ENCODE data around the gene CAVIN2.

Gene CAVIN2

GRCh38 chr2:191881982-191882816 is 35.3 kb upstream of the CAVIN2 start:
- H3K4me1 ChIP-seq (ENCODE audit: control insufficient read depth, insufficient read depth, low read length), result peaks cover 9% of the 10 kb centered on the region

GRCh38 chr2:191878548-191879279 is 31.8 kb upstream of the CAVIN2 start:
- no peaks in the 10 kb centered on the region for H3K27me3 ChIP-seq (ENCODE audit: control insufficient read depth in 1 of 2, insufficient read depth in 2 of 2, low read length in 2 of 2)
- H3K9me3 ChIP-seq (ENCODE audit: control insufficient read depth in 2 of 2, low read length in 2 of 2), result no peaks in the 10 kb centered on the region
- H3K36me3 ChIP-seq (ENCODE audit: control insufficient read depth in 2 of 2, insufficient read depth in 2 of 2, low read length in 2 of 2), result no peaks in the 10 kb centered on the region
- H3K4me3 ChIP-seq (ENCODE audit: low read length in 2 of 2), result no peak overlapping the region
- no peak overlapping the region for H3K27ac ChIP-seq (ENCODE audit: low read length)
- H3K4me1 ChIP-seq (ENCODE audit: control insufficient read depth, insufficient read depth, low read length), result peaks cover 7% of the 10 kb centered on the region
- no peak overlapping the region for H3K9ac ChIP-seq (ENCODE audit: low read length in 2 of 2)

More at GRCh38 chr2:191881982-191882816, 35.3 kb upstream of the CAVIN2 start:
- H3K36me3 ChIP-seq (ENCODE audit: control insufficient read depth in 2 of 2, insufficient read depth in 2 of 2, low read length in 2 of 2), result no peaks in the 10 kb centered on the region
- no peaks in the 10 kb centered on the region for H3K9me3 ChIP-seq (ENCODE audit: control insufficient read depth in 2 of 2, low read length in 2 of 2)
- no peak overlapping the region for H3K4me3 ChIP-seq (ENCODE audit: low read length in 2 of 2)
- no peak overlapping the region for H3K27ac ChIP-seq (ENCODE audit: low read length)
- H3K27me3 ChIP-seq (ENCODE audit: control insufficient read depth in 1 of 2, insufficient read depth in 2 of 2, low read length in 2 of 2), result no peaks in the 10 kb centered on the region
- H3K9ac ChIP-seq (ENCODE audit: low read length in 2 of 2), result no peak overlapping the region

GRCh38 chr2:191877875-191878274 is 31.0 kb upstream of the CAVIN2 start:
- Histone ChIP-seq H3K27ac (ENCODE audit: low read length) (no peak overlapping the region), H3K27me3 (ENCODE audit: control insufficient read depth in 1 of 2, insufficient read depth in 2 of 2, low read length in 2 of 2) (no peaks in the 10 kb centered on the region), H3K4me3 (ENCODE audit: low read length in 2 of 2) (no peak overlapping the region), H3K36me3 (ENCODE audit: control insufficient read depth in 2 of 2, insufficient read depth in 2 of 2, low read length in 2 of 2) (no peaks in the 10 kb centered on the region), H3K9me3 (ENCODE audit: control insufficient read depth in 2 of 2, low read length in 2 of 2) (no peaks in the 10 kb centered on the region), H3K4me1 (ENCODE audit: control insufficient read depth, insufficient read depth, low read length) (peaks cover 7% of the 10 kb centered on the region), H3K9ac (ENCODE audit: low read length in 2 of 2) (no peak overlapping the region)

GRCh38 chr2:191875859-191876258 is 29.0 kb upstream of the CAVIN2 start:
- Histone ChIP-seq H3K27ac (ENCODE audit: low read length) (no peak overlapping the region), H3K4me3 (ENCODE audit: low read length in 2 of 2) (no peak overlapping the region), H3K27me3 (ENCODE audit: control insufficient read depth in 1 of 2, insufficient read depth in 2 of 2, low read length in 2 of 2) (no peaks in the 10 kb centered on the region), H3K4me1 (ENCODE audit: control insufficient read depth, insufficient read depth, low read length) (peaks cover 7% of the 10 kb centered on the region), H3K9ac (ENCODE audit: low read length in 2 of 2) (no peak overlapping the region), H3K36me3 (ENCODE audit: control insufficient read depth in 2 of 2, insufficient read depth in 2 of 2, low read length in 2 of 2) (no peaks in the 10 kb centered on the region), H3K9me3 (ENCODE audit: control insufficient read depth in 2 of 2, low read length in 2 of 2) (no peaks in the 10 kb centered on the region)

- Histone ChIP-seq H3K4me1 (ENCODE audit: control insufficient read depth, insufficient read depth, low read length) (peaks cover 19% of the 10 kb centered on the region), H3K9me3 (ENCODE audit: control insufficient read depth in 2 of 2, low read length in 2 of 2) (no peaks in the 10 kb centered on the region), H3K27ac (ENCODE audit: low read length) (no peak overlapping the region), H3K27me3 (ENCODE audit: control insufficient read depth in 1 of 2, insufficient read depth in 2 of 2, low read length in 2 of 2) (no peaks in the 10 kb centered on the region), H3K36me3 (ENCODE audit: control insufficient read depth in 2 of 2, insufficient read depth in 2 of 2, low read length in 2 of 2) (no peaks in the 10 kb centered on the region), H3K4me3 (ENCODE audit: low read length in 2 of 2) (no peak overlapping the region), H3K9ac (ENCODE audit: low read length in 2 of 2) (no peak overlapping the region)
Measured at GRCh38 chr2:191870744-191871143, 23.9 kb upstream of the CAVIN2 start.

- Histone ChIP-seq H3K27me3 (ENCODE audit: control insufficient read depth in 1 of 2, insufficient read depth in 2 of 2, low read length in 2 of 2) (no peaks in the 10 kb centered on the region), H3K36me3 (ENCODE audit: control insufficient read depth in 2 of 2, insufficient read depth in 2 of 2, low read length in 2 of 2) (no peaks in the 10 kb centered on the region), H3K27ac (ENCODE audit: low read length) (no peak overlapping the region), H3K4me3 (ENCODE audit: low read length in 2 of 2) (no peak overlapping the region), H3K9ac (ENCODE audit: low read length in 2 of 2) (no peak overlapping the region), H3K9me3 (ENCODE audit: control insufficient read depth in 2 of 2, low read length in 2 of 2) (no peaks in the 10 kb centered on the region), H3K4me1 (ENCODE audit: control insufficient read depth, insufficient read depth, low read length) (peaks cover 16% of the 10 kb centered on the region)
Measured at GRCh38 chr2:191869781-191870180, 22.9 kb upstream of the CAVIN2 start.

- Histone ChIP-seq H3K4me3 (ENCODE audit: low read length in 2 of 2) (no peak overlapping the region), H3K36me3 (ENCODE audit: control insufficient read depth in 2 of 2, insufficient read depth in 2 of 2, low read length in 2 of 2) (no peaks in the 10 kb centered on the region), H3K4me1 (ENCODE audit: control insufficient read depth, insufficient read depth, low read length) (peaks cover 20% of the 10 kb centered on the region), H3K9ac (ENCODE audit: low read length in 2 of 2) (no peak overlapping the region), H3K27ac (ENCODE audit: low read length) (no peak overlapping the region), H3K27me3 (ENCODE audit: control insufficient read depth in 1 of 2, insufficient read depth in 2 of 2, low read length in 2 of 2) (no peaks in the 10 kb centered on the region), H3K9me3 (ENCODE audit: control insufficient read depth in 2 of 2, low read length in 2 of 2) (no peaks in the 10 kb centered on the region)
Measured at GRCh38 chr2:191869178-191869577, 22.3 kb upstream of the CAVIN2 start.

GRCh38 chr2:191867507-191867847 is 20.6 kb upstream of the CAVIN2 start:
- Histone ChIP-seq H3K4me1 (ENCODE audit: control insufficient read depth, insufficient read depth, low read length) (peaks cover 20% of the 10 kb centered on the region), H3K9me3 (ENCODE audit: control insufficient read depth in 2 of 2, low read length in 2 of 2) (no peaks in the 10 kb centered on the region), H3K36me3 (ENCODE audit: control insufficient read depth in 2 of 2, insufficient read depth in 2 of 2, low read length in 2 of 2) (no peaks in the 10 kb centered on the region), H3K9ac (ENCODE audit: low read length in 2 of 2) (no peak overlapping the region), H3K4me3 (ENCODE audit: low read length in 2 of 2) (peak overlapping the region in 1 of 2 donors; percentile 31), H3K27ac (ENCODE audit: low read length) (peak overlapping the region; percentile 70), H3K27me3 (ENCODE audit: control insufficient read depth in 1 of 2, insufficient read depth in 2 of 2, low read length in 2 of 2) (no peaks in the 10 kb centered on the region)

- Histone ChIP-seq H3K27me3 (ENCODE audit: control insufficient read depth in 1 of 2, insufficient read depth in 2 of 2, low read length in 2 of 2) (no peaks in the 10 kb centered on the region), H3K4me3 (ENCODE audit: low read length in 2 of 2) (peak overlapping the region; percentile 31 to 33), H3K4me1 (ENCODE audit: control insufficient read depth, insufficient read depth, low read length) (peaks cover 20% of the 10 kb centered on the region), H3K9me3 (ENCODE audit: control insufficient read depth in 2 of 2, low read length in 2 of 2) (no peaks in the 10 kb centered on the region), H3K36me3 (ENCODE audit: control insufficient read depth in 2 of 2, insufficient read depth in 2 of 2, low read length in 2 of 2) (no peaks in the 10 kb centered on the region), H3K27ac (ENCODE audit: low read length) (peak overlapping the region; percentile 70), H3K9ac (ENCODE audit: low read length in 2 of 2) (no peak overlapping the region)
Measured at GRCh38 chr2:191866675-191867506, 20.0 kb upstream of the CAVIN2 start.

GRCh38 chr2:191866195-191866594 is 19.3 kb upstream of the CAVIN2 start:
- H3K27ac ChIP-seq (ENCODE audit: low read length), result peak overlapping the region; percentile 70

More at GRCh38 chr2:191866195-191866594, 19.3 kb upstream of the CAVIN2 start:
- no peaks in the 10 kb centered on the region for H3K9me3 ChIP-seq (ENCODE audit: control insufficient read depth in 2 of 2, low read length in 2 of 2)
- peaks cover 20% of the 10 kb centered on the region for H3K4me1 ChIP-seq (ENCODE audit: control insufficient read depth, insufficient read depth, low read length)
- H3K9ac ChIP-seq (ENCODE audit: low read length in 2 of 2), result no peak overlapping the region
- no peaks in the 10 kb centered on the region for H3K27me3 ChIP-seq (ENCODE audit: control insufficient read depth in 1 of 2, insufficient read depth in 2 of 2, low read length in 2 of 2)
- H3K36me3 ChIP-seq (ENCODE audit: control insufficient read depth in 2 of 2, insufficient read depth in 2 of 2, low read length in 2 of 2), result no peaks in the 10 kb centered on the region
- peak overlapping the region in 1 of 2 donors; percentile 33 for H3K4me3 ChIP-seq (ENCODE audit: low read length in 2 of 2)

Measured in stomach smooth muscle (tissue), 2 donors.